Measurements from ENCODE around the gene KANSL1.

The KANSL1 gene

DNA sequence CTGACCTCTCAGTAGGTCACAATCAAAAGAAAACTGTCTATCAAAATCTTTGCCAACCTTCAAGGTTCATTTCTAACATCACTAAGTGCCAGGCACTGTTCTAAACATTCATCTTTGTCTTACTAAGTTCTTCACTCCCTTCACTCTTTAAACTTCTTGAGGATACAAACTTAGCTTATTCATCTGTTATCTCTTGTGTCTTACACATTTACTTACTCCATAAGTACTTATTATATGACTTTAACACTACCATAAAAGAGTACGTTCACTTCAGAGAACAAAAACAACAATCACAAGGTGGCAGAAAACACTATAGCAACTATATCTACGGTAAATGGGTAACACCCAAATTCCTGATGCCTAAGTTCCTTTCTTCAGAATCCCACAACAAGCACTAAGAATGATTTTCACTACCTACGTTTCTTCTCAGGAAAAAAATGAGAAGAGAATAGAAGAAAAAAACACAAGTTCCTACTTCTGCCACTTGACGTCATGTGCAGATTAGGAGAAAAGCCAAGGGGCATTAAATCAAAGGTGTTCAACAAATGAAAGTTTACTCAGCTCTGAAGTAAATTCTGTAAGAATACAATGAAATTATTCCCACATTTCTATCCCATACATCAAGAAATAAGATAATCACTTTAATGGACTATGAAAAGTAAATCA is 29.2 kb downstream of the KANSL1 start:
- no peak for DNase-seq

DNA sequence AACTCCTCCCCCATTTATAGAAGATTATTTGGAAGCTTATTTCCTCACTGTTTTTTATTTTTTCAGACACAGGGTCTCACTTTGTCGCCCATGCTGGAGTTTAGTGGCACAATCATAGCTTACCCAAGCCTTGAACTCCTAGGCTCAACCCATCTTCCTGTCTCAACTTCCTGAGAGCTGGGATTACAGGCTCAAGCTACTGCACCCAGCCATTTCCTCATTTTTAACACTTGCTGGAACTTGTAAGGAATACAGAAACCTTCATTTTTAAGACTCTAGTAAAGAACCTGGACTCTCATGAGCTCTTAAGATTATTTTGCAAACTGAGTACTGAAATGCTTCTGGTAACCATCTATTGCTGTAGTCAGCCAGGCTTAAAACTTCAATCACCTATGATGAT is 29.9 kb downstream of the KANSL1 start:
- DNase-seq, result no peak

DNA sequence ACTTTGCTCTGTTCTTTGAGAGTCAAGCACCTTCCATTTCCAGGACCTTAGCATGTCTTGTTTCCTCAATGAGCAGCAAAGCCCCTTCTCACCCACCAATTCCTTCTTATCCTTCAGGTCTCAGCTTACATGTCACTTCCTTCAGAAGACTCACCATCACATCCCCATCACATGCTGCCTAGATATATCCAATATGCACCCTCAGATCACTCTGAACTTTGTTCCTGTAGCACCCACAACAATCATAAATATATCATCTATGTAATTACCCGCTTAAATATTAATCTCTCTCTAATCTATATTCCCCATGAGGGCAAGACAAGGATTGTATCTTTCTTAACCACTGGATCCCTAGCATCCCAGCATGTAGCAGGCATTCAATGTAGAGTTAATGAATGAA is 30.4 kb downstream of the KANSL1 start:
- no peak for DNase-seq

DNA sequence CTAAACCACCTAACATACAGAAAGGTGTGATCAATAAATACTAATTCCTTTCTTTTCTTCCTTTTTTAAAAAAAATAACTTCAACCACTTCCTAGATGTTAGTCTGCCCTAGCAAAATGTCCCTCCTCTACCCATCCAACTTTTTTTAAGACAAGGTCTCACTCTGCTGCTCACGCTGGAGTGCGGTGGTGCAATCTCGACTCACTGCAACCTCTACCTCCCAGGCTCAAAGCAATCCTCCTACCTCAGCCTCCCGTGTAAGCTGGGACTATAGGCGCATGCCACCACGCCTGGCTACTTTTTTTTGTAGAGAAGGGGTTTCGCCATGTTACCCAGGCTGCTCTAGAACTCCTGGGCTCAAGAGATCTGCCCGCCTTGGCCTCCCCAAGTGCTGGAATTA is 33.1 kb downstream of the KANSL1 start:
- no peak for DNase-seq

DNA sequence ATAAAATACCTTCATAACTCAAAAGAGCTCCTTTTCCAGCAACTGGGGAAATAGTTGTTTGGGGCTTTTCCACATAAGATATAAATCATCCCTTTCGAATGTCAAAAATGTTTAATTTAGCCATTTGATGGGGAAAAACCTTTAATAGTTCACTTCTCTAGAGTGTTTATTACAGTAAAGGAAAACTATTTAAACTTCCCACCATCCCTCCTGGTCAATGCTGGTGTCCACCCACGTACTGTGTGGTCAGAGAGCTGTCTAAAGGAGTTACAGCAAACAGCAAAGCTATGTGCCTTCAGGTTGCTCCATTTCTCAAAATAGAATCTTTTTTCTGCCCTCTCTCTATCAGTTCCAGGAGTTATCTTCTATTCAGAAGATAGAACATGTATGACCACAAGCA is 33.5 kb downstream of the KANSL1 start:
- DNase-seq, result no peak

DNA sequence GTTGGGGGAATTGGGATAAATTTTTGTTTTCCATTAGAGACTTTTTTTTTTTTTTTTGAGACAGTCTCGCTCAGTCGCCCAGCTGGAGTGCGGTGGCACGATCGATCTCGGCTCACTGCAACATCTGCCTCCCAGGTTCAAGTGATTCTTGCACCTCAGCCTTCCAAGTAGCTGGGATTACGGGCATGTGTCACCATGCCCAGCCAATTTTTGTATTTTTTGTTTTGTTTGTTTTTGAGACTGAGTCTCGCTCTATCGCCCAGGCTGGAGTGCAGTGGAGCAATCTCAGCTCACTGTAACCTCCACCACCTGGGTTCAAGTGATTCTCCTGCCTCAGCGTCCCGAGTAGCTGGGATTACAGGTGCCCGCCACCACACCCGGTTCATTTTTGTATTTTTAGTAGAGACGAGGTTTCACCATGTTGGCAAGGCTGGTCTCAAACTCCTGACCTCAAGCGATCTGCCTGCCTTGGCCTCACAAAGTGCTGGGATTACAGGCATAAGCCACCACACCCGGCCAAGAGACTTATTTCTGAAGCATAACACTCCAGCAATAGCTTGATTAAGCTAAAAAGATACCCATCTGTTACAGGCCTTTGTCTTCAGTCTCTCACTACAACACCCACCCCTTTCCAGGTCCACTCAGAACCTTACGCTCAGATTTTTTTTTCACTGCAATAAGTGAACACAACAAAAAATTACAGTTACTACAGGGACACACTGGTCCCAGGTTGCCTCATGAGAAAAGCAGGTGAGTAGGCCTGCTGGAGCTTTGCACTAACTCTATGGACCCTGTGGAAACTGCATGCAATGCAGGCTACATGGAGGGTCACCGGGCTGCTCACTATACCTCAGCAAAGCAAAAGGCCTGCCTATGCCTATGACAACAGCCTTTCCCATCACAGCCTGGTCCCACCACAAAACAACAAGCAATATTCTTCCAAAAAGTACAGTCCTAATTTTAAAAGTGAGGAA is 34.6 kb downstream of the KANSL1 start:
- no peak for DNase-seq

DNA sequence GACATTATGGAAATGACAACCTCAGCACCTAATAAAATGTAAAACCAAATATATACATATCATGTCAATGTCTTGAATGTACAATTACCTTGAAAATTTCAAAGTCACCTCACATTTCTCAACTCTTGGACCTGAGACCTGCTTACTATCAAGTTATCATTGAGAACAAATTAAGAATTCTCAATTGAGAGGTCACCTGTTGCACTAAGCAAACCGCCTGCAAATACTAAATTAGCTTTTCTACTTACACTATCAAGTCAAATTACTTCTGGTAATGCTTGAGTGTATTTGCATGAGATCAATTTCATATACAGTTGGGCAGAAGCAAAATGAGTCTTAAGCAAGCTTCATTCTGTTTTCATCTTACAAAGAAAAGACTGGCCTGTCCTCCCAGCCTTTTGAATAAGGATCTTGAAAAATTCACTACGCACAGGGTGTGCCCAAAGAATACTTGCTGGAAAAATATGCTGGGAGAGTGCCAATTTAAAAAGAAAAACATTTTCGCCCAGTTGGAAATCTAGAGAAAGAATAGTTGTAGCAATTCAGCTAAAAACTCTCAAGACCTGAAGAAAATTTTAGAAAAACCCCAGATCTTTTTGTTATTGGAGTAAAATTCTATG is 35.7 kb downstream of the KANSL1 start:
- no peak for DNase-seq

DNA sequence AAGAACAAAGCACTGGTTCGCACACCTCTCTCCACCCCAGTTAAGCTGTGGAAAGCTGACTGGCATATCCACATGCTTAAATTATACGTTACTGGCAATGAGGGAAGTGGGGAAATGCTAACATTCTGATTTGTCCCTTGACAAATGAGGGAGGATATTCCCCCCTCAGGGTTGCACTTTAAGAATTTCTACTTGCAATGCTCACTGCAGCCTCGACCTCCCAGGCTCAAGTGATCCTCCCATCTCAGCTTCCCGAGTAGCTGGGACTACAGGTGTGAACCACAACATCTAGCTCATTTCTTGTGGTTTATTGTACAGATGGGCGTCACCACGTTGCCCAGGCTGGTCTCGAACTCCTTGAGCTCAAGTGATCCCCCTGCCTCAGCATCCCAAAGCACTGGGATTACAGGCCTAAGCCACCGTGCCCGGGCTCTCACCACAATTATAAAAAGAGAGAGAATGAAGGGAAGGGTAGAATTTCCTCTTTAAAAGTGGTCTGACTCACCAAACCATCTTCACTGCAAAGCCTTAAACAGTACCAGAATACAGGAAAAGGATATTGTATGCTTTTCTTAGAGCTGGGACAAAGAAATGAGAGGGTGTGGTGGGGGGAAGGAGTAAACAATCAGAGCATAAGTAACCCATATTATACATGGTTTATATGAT is 38.9 kb downstream of the KANSL1 start:
- DNase-seq, result no peak

DNA sequence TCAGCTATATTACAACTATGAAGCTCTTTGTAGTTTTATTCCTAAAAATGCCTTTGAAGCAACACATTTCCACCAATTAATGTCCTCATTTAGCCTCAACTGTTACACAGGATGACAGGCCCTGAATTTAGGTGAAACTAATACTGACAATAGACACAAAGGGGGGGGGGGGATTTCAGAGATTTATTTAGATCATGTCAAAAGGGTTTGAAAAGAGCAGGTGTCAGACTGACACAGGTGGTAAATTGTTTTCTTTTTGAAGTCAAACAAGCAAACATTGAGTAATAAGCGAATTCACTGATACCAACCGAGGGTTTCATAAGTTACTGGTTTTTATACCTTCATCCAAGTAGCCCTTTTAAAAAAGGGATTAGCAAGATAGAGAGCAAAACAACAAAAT is 40.8 kb downstream of the KANSL1 start:
- DNase-seq, result peak; percentile 23

DNA sequence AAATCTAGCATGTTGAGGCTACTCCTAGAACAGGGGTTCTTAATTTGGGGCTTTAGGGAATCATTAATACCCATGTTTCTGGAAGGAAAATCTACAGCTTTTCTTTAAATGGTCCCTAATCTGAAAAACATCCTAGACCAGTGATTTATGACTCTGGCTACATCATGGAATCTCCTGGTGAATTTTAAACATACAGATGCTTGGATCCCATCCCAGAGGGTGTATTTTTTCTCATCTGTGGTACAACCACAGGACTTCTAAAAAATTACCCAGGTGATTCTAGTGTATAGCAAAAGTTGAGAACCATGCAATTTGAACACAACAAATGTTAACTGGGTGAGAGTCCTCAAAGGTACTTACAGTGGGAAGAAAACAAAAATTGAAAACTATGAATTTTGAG is 41.5 kb downstream of the KANSL1 start:
- no peak for DNase-seq

DNA sequence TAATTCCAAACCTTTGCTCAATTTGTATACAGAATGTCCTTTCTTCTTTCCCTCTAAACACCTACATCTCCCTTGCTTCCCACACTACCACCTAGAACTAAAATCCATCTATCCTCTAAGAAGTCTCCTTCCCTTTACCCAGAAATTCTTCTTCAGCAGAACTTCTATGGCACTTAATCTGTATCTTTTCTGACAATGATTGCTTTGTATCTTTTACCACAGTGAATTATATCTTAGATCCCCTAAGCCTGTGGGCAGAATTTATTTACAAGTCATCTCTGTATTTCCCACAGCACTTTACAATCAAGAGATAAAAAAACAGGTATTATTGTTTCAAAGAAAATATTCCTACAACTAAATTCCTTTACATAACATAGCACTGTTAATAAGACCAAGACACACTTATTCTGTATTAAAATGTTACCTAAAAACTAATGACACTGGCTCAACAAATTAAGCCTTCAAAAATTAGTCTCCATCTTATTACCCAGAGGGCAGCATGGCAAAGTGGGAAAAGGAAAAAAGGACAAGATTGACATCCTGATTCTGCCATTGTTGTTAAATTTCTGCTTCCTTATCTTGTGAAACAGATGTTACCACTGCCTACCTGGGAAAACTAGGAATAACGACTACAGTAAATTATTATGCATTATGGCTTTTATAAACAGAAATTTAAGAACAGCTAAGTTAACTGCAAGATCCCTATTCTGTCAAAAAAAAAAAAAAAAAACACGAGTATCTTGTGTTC is 42.8 kb downstream of the KANSL1 start:
- no peak for DNase-seq

DNA sequence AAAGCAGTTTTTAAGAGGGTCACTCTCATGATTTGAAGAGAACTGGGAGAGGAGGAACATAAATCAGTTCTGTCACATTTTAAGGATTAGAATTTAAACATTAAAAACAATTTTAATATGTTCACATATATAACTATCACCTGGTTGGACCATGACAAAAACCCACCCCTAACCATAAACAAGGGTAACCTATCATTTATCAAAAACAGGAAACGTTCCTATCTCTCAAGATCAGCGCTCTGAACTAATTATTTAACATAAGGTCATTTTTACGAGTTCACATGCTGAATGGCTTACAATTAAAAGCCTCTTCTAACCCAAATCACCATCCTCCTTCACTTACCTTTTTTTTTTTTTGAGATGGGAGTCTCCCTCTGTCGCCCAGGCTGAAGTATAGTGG is 45.0 kb downstream of the KANSL1 start:
- DNase-seq, result no peak

DNA sequence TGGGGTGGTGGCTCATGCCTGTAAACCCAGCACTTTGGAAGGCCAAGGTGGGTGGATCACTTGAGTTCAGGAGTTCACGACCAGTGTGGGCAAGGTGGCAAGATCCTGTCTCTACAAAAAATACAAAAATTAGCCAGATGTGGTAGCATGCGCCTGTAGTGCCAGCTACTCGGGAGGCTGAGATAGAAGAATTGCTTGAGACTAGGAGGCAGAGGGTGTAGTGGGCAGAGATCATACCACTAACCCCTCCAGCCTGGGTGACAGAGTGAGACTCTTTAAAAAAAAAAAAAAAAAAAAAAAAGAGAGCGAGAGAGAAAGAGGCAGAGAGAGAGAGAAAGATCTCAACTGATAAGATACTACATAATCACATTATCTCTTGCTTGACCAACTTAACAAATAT is 45.9 kb downstream of the KANSL1 start:
- no peak for DNase-seq

DNA sequence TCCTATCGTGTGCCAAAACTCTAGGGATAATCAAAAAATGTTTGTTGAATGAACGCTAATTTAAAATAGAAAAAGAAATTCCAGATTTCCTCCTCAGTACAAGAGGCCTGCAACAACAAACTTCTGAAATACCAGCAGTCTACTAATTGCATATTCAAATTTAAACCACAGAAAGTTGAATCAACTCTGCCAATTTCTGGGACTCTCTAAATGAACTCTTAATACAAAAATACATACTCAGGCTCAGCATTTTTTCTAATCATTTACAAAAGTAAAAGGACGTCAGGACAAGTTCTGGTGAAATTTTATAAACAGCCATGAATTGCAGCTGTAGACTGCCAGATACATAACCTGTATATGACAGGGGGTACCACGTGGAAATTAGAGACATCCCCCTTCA is 49.0 kb downstream of the KANSL1 start:
- DNase-seq, result no peak

DNA sequence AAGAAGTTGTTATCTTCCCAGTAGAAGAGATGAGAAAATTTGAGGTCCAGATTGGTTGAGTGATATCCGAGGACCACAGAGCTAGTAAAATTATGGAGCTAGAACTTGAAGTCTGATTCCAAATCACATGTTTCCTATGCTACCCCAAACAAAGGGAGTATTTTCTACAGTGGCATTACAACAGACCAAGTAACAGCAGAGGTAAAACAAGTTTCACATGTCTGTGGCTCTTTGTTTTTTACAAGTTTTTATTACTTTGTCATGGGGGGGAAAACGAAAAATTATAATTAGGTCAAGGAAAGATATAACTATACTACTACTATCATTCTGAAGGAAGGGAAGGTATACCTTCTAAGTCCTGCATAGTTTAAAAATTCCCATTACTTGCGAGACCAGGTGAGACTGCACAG is 49.4 kb downstream of the KANSL1 start:
- DNase-seq, result no peak

DNA sequence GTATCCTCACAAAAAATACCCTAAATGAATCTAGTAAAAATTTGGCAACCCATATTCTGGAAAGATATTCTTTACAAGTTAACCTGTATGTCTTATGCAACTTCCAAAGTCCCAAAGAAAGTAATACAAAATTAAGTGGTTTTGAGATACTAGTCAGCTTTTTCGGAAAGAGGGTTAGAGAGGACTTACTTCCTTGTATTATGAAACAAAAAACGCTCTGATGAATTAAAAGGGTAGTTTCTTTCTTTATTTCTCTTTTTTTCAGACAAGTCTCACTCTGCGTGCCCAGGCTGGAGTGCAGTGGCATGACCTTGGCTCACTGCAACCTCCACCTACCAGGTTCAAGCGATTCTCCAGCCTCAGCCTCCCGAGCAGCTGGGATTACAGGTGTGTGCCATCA is 51.6 kb downstream of the KANSL1 start:
- DNase-seq, result no peak

DNA sequence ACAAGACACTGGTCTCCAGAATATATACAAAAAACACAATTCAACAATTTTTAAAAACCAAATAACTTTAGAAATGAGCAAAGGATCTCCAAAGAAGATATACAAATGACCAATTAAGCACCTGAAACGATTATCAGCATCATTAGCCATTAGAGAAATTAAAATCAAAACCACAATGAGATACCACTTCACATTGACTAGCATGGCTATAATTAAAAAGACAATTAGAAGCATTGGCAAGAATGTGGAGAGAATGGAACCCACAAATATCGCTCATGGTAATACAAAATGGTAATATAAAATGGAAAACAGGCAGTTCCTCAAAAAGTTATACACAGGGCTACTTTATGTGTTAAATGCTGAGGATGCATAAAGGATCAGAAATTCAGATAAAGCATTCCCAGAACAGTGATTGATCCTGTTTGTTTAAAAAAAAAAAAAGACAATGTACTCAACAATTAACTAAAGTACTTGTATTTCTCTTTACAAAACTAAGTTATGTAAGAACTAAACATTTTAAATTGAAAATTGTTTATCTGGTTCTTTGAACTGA is 52.5 kb downstream of the KANSL1 start:
- DNase-seq, result no peak

DNA sequence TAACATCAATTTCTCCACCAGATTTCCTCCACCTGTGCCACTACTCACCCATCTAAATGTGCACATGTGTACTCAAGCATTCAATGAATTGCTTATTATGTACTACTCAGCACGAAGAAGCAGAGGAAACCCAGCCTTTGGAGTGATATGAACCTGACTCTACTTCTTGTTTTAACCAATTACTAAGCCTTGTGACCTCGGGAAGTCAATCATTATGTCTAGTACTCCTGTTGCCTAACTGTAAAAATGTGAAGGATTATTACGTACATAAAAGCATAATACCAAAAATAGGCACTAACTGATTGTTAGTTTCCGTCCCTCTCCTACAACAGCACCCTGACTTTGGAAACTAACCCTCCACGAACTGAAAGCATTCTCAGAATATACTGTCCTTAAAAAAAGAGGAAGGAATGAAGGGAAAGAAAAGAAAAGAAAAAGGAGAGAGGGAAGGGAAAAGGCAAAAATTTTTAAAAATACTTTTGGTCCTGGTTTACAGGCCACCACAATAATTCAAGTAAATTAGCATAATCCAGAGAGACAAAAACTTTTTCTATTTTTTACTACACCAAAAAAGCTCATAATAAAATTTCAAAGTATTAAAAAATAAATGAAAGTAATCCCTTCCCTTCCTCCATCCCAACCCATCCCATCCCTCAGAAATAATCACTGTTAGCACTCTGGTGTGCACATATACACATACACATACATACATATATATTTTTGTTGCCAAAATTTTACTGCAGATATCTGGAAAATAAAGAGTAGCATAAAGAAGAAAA is 53.6 kb downstream of the KANSL1 start:
- DNase-seq, result no peak

DNA sequence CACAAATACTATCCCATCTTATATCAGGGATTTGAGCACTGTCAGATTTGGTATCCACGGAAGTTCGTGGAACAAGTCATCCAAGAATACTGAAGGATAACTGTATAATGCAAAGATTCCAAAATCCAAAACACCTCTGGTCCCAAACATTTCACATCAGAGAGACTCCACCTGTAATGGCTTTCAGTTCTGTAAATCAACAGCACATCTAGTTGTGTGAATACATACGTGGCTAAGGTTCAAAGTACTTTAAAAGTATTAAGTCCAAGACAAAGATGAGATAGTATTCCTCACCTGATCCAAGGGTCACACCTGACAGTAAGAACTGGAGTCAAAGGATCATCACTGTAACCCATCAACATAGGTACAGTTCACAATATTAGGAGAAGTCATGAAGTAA is 54.8 kb downstream of the KANSL1 start:
- DNase-seq, result no peak

DNA sequence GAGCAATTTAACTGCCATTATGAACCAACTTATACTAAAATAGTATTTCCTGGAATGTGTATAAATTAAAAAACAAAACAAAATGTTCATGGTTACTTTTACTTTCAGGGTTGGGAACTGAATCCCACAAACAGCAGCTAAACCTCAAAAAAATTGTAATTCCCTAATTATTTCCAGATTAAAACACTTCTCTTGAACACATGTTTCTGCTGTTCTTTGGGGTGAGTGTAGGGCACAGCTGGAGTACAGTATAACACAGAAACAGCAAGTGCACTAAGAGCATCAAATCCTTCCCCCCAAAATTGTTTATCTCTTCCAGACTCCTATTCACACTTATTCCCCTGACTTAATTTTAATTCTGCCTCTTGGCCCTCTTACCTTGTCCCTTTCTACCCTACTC is 56.4 kb downstream of the KANSL1 start:
- DNase-seq, result no peak

DNA sequence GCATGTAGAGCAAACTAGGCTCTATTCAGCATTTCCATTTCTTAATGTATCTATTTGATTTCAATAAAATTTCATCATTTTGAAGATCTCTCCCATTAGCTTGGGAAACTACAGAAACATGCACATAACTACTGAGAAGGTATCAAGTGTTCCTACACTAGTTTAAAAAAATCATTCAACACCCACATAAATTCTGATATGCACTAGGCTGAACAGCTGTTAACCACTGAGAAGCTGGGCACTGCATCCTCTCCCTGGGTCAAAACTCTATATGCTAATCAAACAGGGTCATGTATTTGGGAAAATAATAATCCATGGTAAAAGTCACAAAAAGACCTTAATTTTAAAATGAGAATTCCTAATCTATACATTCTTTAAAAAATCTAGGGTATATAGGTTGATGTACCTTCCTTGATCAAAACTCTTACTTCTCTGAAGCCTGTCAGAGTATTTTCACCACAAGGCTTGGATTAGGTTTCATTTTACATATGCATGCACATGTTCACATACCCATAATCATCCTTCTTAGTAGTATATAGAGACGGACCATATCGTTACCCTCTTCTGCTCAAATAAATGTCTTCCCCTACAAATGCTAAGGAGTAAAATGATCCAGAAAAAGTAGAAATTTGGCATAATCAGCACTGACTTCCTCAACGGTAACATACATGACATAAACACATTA is 57.2 kb downstream of the KANSL1 start:
- no peak for DNase-seq

All from NCI-H2029 (cell line).